NOMO-1 (cell line): ENCODE measurements around the gene SURF6.

Experiments
- DNase-seq, 2 experiments: peaks; one replicate each; lab custom pipeline; 2025; ENCODE audit not compliant: unreplicated experiment in 2 of 2; lab: John Stamatoyannopoulos, UW

SURF6 gene

GRCh38 chr9:133368249-133368881, 32.4 kb upstream of the SURF6 start:
- no peak for DNase-seq

DNA sequence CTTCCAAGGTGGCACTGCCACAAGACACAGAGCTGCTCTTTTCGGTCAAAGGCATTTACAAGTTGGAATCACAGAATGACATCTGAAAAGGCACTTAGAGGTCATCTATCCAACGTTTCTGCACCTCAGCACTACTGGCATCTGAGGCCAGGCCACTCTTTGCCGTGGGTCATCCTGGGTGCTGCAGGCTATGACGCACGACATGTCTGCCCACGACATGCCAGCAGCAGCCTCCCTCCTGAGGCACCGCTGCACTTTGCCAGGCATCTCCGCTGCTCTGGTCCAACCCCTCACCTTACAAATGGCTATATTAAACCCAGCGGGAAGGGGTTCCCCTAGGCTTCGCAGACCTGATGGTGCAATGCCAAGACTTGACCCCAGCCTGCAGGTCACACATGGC, 31.8 kb upstream of the SURF6 start:
- DNase-seq, result no peak

GRCh38 chr9:133367221-133367620, 31.2 kb upstream of the SURF6 start:
- no peak for DNase-seq

- no peak for DNase-seq
These were observed 30.4 kb upstream of the SURF6 start for GRCh38 chr9:133366435-133366834.

GRCh38 chr9:133362359-133363044, 26.5 kb upstream of the SURF6 start:
- DNase-seq, result no peak

DNA sequence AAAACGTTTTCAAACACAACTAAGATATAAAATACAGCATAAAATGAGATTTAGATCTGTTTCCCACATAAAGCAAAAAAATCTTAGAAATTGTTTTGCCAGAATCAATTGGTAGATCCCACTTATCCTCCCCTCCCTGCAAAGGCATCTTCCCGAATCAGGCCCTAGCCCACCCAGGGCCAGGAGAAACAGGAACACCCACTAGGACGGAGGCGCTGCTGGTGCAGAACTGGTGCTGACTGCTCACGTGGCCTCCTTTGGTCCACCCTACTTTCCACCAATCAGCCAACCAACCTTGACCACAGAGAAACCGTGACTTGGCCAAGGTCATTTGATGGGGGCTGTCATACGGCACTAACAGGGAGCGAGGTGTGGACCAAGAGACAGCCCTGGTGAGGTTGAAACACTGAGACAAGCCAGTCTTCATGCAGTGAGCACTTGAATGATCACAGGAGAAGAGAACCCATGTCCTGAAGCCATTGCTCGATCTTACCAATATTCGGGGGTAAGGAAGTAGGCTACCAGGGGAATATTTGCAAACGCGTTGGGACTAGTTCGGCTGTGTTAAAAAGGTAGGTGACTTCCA, 25.6 kb upstream of the SURF6 start:
- DNase-seq, result no peak

DNA sequence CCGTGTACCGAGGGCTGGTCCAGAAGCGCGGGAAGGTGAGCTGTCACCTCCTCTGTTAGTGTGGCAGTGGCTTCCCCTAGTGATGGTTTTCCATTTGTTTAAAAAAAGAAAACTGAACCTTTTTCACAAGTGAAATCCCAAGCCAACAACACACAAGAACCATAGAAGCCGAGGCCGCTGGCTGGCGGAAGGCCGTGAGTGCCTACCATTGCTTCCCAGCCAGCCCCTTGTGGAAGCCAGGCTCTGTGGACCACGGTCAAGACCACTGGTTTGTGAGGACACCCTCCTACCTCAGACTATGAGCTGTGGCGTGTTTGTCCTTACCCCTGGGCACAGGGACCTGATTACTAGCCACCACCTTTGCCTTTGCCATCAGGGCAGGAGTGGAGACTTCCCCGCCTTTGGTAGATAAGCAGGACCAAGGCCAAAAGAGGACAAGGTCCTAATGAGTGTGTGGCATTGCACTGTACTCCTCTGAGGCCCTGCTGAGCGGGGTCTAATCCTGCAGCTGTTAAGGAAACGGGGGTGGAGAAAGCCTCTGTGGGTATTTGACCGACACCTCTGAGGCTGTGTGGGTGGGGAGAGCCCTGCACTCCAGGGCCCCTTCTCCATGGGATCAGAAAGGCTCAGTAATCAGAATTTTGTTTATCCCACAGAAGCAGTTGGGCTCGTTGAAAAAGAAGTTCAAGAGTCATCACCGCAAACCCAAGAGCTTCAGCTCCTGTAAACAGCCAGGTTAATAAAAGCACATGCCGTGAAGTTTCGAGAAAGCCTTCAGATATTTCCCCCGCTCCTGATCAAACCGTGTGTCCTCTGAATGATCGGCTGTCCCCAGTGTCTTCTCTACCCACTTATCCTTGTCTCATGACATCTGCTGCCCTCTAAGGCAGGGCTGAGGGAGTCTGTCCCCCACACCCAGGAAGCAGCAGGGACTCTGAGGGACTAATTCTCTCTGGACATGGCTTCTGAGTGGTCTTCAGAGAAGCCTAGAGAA, 24.7 kb upstream of the SURF6 start:
- no peak for DNase-seq

DNA sequence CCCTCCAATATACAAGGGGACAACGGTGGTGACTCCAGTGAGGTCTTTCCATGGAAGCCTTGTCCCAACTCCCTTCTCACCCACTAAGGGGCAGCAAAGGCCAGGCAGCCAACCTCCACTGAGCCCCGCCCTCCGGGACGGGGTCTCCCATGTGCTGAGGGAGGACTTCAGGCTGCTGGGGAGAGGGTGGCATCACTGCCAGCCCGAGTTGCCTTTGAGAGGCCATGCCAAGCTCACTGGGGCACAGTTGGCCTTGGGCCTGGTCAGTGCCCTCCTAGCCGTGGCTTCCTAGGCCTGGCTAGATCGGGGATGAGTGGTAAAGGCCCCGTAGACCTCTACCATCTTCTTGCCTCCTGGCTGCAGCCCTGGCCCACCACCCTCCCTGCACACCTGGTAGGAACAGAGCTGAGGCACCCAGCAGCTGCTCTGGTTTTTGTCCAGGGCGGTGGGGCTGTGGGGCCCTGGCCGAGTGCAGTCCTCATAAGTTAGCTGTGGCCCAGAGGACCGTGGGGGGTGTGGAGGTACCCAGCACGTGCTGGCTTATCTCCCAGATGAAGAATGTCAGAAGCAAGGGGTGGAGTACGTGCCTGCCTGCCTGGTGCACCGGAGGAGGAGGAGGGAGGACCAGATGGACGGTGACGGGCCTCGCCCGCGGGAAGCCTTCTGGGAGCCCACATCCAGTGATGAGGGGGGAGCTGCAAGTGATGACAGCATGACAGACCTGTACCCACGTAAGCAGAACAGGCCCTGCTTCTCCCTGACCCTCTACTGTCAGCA, 23.6 kb upstream of the SURF6 start:
- no peak for DNase-seq

- no peak for DNase-seq
These were observed 21.7 kb upstream of the SURF6 start for GRCh38 chr9:133357656-133358055.

GRCh38 chr9:133356391-133357091, 20.6 kb upstream of the SURF6 start, which contains the start of the genes SURF1 and SURF2:
SURF1 (minus strand) TSS chr9:133356487; CDS start chr9:133356453, 34 bp downstream.
SURF2 (plus strand) TSS chr9:133356550; CDS start chr9:133356593, 43 bp downstream.
- DNase-seq, result peak; percentile 51 to 78

GRCh38 chr9:133355881-133356357, 19.9 kb upstream of the SURF6 start:
- DNase-seq, result peak in 1 of 2 experiments; percentile 54

GRCh38 chr9:133354766-133355165, 18.8 kb upstream of the SURF6 start:
- peak; percentile 67 to 71 for DNase-seq

GRCh38 chr9:133353548-133353947, 17.6 kb upstream of the SURF6 start:
- DNase-seq, result no peak

- DNase-seq, result no peak
These were observed 16.8 kb upstream of the SURF6 start for GRCh38 chr9:133352635-133353340.

DNA sequence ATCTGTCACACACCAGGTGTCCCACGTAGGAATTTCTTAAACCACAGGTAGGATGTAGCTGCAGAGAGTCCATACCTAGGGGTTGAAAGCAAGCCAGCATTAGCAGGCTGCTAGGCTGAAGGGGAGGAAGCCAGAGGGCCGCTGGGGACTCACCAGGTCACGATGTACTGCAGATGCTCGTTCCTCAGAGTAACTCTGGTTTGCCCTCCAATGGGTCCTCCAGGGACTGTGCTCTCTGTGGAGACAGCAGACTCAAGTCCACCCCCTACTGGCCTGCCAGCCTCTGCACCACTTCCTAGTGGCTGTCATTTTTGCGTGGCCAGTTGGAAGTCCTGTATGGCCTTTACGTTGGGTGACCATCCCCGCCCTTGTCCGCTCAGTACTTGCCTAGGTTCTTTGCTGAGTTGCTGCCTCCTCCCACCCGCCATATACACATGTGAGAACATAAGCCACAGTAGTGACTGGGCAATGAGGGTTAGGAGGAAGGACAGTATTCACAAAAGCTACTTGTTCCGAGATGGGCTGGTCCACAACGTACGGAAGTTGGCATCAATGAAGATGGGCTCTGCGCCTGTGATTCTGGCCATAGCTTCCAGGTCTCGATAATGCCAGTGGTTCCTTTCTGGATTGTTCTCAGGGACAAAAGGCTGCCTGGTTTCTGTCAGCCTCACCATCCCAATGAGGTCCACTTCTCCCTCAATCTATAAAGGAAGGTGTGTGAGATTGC, 16.1 kb upstream of the SURF6 start:
- peak; percentile 51 to 56 for DNase-seq

GRCh38 chr9:133351526-133351907, 15.5 kb upstream of the SURF6 start:
- no peak for DNase-seq

- DNase-seq, result no peak
These were observed 14.1 kb upstream of the SURF6 start for GRCh38 chr9:133349965-133350616.
